Measurements from ENCODE around the gene VPS35L. TPM values are rescaled to one million over a fixed set of nuclear protein-coding genes. Genes with fewer than 3 reads are reported as not detected.

The VPS35L gene
- total and polyA plus RNA-seq, 2 experiments from 2014 or later: 48.0 to 54.6 TPM

DNA sequence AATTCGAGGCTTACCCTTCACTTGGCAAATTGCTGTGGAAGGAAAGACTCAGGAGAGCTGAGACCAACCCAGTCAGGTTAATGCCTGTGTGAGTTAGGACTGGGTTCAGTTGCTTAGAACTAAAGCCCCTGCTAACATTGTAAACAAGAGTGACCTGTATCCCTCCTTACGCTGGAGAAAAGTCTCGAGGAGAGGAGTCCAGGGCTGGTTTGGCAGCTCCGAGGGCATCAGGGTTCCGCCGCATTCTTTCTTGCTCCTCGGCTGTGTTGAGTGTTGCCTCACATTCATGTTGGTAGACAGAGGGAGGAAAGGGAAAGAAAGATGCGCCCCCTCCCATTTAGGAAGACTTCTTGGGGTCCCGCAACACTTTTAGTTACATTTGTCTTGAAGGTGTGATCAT, 18.5 kb downstream of the VPS35L start (continued):
- TF ChIP-seq POLR2AphosphoS5 (IDR thresholded peaks at IDR 0.05; ENCODE audit: low read depth) (no peak), EZH2phosphoT487 (IDR thresholded peaks at IDR 0.05; ENCODE audit: unreplicated experiment) (no peak), ETS1 (IDR thresholded peaks at IDR 0.05) (no peak), ZNF114 (CRISPR knock-in tag; IDR thresholded peaks at IDR 0.05) (no peak), EZH2 (IDR thresholded peaks at IDR 0.05; ENCODE audit: low read depth, unreplicated experiment) (no peak), NANOG (IDR thresholded peaks at IDR 0.05; ENCODE audit: borderline replicate concordance) (no peak), JUNB (IDR thresholded peaks at IDR 0.05; ENCODE audit: unreplicated experiment) (no peak), ZNF331 (CRISPR knock-in tag; IDR thresholded peaks at IDR 0.05; ENCODE audit: low read depth) (no peak), CREB1 (CRISPR knock-in tag; IDR thresholded peaks at IDR 0.05; ENCODE audit: low read depth) (no peak)
- TF ChIP-seq, protein P1, sequence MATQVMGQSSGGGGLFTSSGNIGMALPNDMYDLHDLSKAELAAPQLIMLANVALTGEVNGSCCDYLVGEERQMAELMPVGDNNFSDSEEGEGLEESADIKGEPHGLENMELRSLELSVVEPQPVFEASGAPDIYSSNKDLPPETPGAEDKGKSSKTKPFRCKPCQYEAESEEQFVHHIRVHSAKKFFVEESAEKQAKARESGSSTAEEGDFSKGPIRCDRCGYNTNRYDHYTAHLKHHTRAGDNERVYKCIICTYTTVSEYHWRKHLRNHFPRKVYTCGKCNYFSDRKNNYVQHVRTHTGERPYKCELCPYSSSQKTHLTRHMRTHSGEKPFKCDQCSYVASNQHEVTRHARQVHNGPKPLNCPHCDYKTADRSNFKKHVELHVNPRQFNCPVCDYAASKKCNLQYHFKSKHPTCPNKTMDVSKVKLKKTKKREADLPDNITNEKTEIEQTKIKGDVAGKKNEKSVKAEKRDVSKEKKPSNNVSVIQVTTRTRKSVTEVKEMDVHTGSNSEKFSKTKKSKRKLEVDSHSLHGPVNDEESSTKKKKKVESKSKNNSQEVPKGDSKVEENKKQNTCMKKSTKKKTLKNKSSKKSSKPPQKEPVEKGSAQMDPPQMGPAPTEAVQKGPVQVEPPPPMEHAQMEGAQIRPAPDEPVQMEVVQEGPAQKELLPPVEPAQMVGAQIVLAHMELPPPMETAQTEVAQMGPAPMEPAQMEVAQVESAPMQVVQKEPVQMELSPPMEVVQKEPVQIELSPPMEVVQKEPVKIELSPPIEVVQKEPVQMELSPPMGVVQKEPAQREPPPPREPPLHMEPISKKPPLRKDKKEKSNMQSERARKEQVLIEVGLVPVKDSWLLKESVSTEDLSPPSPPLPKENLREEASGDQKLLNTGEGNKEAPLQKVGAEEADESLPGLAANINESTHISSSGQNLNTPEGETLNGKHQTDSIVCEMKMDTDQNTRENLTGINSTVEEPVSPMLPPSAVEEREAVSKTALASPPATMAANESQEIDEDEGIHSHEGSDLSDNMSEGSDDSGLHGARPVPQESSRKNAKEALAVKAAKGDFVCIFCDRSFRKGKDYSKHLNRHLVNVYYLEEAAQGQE (IDR thresholded peaks at IDR 0.05; ENCODE audit: unreplicated experiment): no peak

DNA sequence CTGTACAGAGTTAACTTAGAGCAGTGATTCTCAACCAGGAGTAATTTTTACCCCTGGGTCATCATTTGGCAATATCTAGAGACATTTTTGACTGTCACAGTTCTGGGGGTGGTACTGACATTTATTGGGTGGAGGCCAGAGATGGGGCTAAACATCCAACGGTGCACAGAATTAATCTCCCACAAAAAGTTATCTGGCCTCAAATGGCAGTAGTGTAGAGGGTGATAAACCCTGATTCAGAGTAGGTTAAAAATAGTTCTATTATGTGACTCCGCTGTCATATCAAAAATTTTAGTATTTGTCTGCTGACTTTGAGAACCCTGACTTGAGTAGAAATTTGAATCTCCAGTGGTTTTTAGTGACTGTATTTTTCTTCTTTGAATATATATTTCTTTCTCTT, 19.1 kb downstream of the VPS35L start:
- Histone ChIP-seq H3K4me1 (ENCODE audit: insufficient read depth) (no peaks in the 10 kb centered on the region), H3K27me3 (ENCODE audit: insufficient read depth) (no peaks in the 10 kb centered on the region)
- no peak overlapping the region for H3K4me3 Mint-ChIP-seq
- TF ChIP-seq, protein P1 (IDR thresholded peaks at IDR 0.05; ENCODE audit: unreplicated experiment): no peak
- TF ChIP-seq ZNF114 (CRISPR knock-in tag; IDR thresholded peaks at IDR 0.05): no peak
- TF ChIP-seq NANOG (IDR thresholded peaks at IDR 0.05; ENCODE audit: borderline replicate concordance): no peak
- TF ChIP-seq POLR2AphosphoS5 (IDR thresholded peaks at IDR 0.05; ENCODE audit: low read depth): no peak
- no peak for TF ChIP-seq ZNF331 (CRISPR knock-in tag; IDR thresholded peaks at IDR 0.05; ENCODE audit: low read depth)
- no peak for TF ChIP-seq STAT1 (IDR thresholded peaks at IDR 0.05; ENCODE audit: unreplicated experiment)
- no peak for TF ChIP-seq ETS1 (IDR thresholded peaks at IDR 0.05)
- no peak for TF ChIP-seq EZH2 (IDR thresholded peaks at IDR 0.05; ENCODE audit: low read depth, unreplicated experiment)
- TF ChIP-seq CREB1 (CRISPR knock-in tag; IDR thresholded peaks at IDR 0.05; ENCODE audit: low read depth): no peak
- no peak for TF ChIP-seq JUNB (IDR thresholded peaks at IDR 0.05; ENCODE audit: unreplicated experiment)
- TF ChIP-seq EZH2phosphoT487 (IDR thresholded peaks at IDR 0.05; ENCODE audit: unreplicated experiment): no peak

More for the DNA sequence above, 19.1 kb downstream of the VPS35L start:
- Histone ChIP-seq H3K27ac (ENCODE audit: low read depth) (no peak overlapping the region), H3K36me3 (ENCODE audit: insufficient read depth) (peaks cover 37% of the 10 kb centered on the region), H3K79me2 (replicated peaks; ENCODE audit: insufficient read depth) (no peaks in the 10 kb centered on the region), H4K20me1 (replicated peaks; ENCODE audit: insufficient read depth) (no peaks in the 10 kb centered on the region; the same call in 1 of the 2 replicates), H3F3A (replicated peaks; ENCODE audit: low read depth) (no peaks in the 10 kb centered on the region), H3K4me3 (no peak overlapping the region), H3K4me2 (no peak overlapping the region), H2AFZ (no peak overlapping the region), H3K9me2 (ENCODE audit: insufficient read depth) (no peaks in the 10 kb centered on the region)
- peaks cover 72% of the 10 kb centered on the region for H3K36me3 Mint-ChIP-seq (ENCODE audit: low read depth)
- DNase-seq (ENCODE audit: low spot score) (no peak), ATAC-seq (no peak)
- H3K9me3 Mint-ChIP-seq: no peaks in the 10 kb centered on the region; the same call in 2 of the 3 replicates
- no peak overlapping the region for H3K27ac Mint-ChIP-seq
- no peaks in the 10 kb centered on the region for H3K4me1 Mint-ChIP-seq
- no peaks in the 10 kb centered on the region for H3K27me3 Mint-ChIP-seq (ENCODE audit: insufficient read depth, low read depth, poor library complexity)
